Esophagus muscularis mucosa (tissue), 4 donors: ENCODE data around the gene DIAPH3. TPM values are rescaled to one million over a fixed set of nuclear protein-coding genes. Genes with fewer than 3 reads are reported as not detected.

Experiments
- DNase-seq: peaks from one replicate; pipeline ENCODE4 v3.0.0-alpha.2; 2017; ENCODE audit errors: extremely low spot score
- H3K27ac ChIP-seq, 4 donors: fragments of 200-600 bp; sonication (generic); replicated peaks in 1 of 4; 1 replicate in 3 of 4; 2 replicates in 1 of 4; pipeline ENCODE4 v1.5.1; 2016 to 2019; ENCODE audit warnings: mild to moderate bottlenecking in 1 of 4
- H3K27me3 ChIP-seq, 4 donors: fragments of 200-600 bp; sonication (generic); one replicate each; pipeline versions ENCODE4 v1.5.1 to v1.6.0; 2016 to 2019
- H3K36me3 ChIP-seq, 4 donors: fragments of 200-600 bp; sonication (generic); one replicate each; pipeline ENCODE4 v1.5.1; 2016 to 2019
- H3K4me1 ChIP-seq, 4 donors: fragments of 200-600 bp; sonication (generic); one replicate each; pipeline ENCODE4 v1.5.1; 2016 to 2019
- H3K4me3 ChIP-seq, 4 donors: fragments of 200-600 bp; sonication (generic); 1 replicate in 2 of 4; 2 replicates in 2 of 4; pipeline ENCODE4 v1.5.1; 2016 to 2019; ENCODE audit warnings: mild to moderate bottlenecking in 4 of 4, moderate library complexity in 1 of 4
- H3K9me3 ChIP-seq, 4 donors: fragments of 200-600 bp; sonication (generic); 1 replicate in 3 of 4; 2 replicates in 1 of 4; pipeline ENCODE4 v1.5.1; 2016 to 2019
- CTCF ChIP-seq, 3 experiments: fragments of 200-600 bp in 2 of 3; fragments of 450-650 bp in 1 of 3; sonication (generic) in 2 of 3; IDR thresholded peaks; one replicate each; pipeline ENCODE4 v1.5.1; 2017 to 2019; ENCODE audit warnings: antibody characterized with exemption in 3 of 3, mild to moderate bottlenecking in 2 of 3, moderate library complexity in 1 of 3
- EP300 ChIP-seq: sonication (generic); formaldehyde crosslinking; IDR thresholded peaks from one replicate; pipeline ENCODE4 v1.6.1; 2017; ENCODE audit warnings: antibody characterized with exemption
- POLR2A ChIP-seq: fragments of 450-650 bp; IDR thresholded peaks from one replicate; pipeline ENCODE4 v1.6.1; 2017; ENCODE audit warnings: antibody characterized with exemption, moderate library complexity, mild to moderate bottlenecking, low read depth
- POLR2AphosphoS5 ChIP-seq, 2 donors: sonication (generic); formaldehyde crosslinking; IDR thresholded peaks; one replicate each; pipeline ENCODE4 v1.6.1; 2017; ENCODE audit warnings: antibody characterized with exemption in 2 of 2
- WGBS: methylation state at CpG from one replicate; pipeline ENCODE4 v1.1.5; 2018; 5-methylcytosine and 5-hydroxymethylcytosine counted together
- intact Hi-C: fragments of 100-400 bp; cut with DNase I; formaldehyde crosslinking; loops from one replicate; pipeline ENCODE4 v1.15.1; 2023
- total RNA-seq, 4 donors: library from RNA; depleted of rRNA; stranded (reverse); fragments of >200 nt; gene quantifications; one replicate each; pipeline versions ENCODE4 v1.1.0 to v1.2.1, GENCODE V29; 2016

Gene DIAPH3
- total RNA-seq, 4 donors from 2014 or later, result under 0.01 to 1.0 (median 0.41) TPM

DNA sequence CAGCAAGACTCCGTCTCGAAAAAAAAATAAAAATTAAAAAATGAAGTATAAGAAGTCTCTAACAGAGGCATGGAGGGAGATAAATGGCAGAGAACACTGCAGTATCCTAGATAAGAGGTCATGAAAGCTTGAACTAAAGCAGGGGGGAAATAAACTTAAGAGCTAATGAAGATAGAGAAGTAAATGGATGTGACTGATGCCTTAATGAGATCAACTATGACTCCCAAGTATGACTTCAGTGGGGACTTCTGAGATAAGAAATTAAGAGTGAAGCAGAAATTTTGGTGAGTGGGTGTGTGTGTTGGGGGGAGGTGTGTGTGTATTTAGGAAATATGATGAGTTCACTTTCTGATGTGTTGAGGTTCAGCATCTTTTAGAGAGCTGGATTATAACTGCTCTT is 55.1 kb downstream of the DIAPH3 start:
- H3K36me3 ChIP-seq, result no peaks in the 10 kb centered on the region
- H3K4me1 ChIP-seq, result no peaks in the 10 kb centered on the region
- 100% methylated on average over 2 of the region's 2 CpGs for WGBS
- peaks cover 0 to under 1% (median 0%) of the 10 kb centered on the region in 4 donors for H3K9me3 ChIP-seq
- H3K4me3 ChIP-seq, result no peak overlapping the region
- no peaks in the 10 kb centered on the region for H3K27me3 ChIP-seq
- TF ChIP-seq EP300, result no peak
- no peak for TF ChIP-seq CTCF (IDR thresholded peaks at IDR 0.05)
- TF ChIP-seq POLR2AphosphoS5 (IDR thresholded peaks at IDR 0.05), result no peak
- no peak for TF ChIP-seq POLR2A
- H3K27ac ChIP-seq, result no peak overlapping the region
- intact Hi-C loops, result no loop called here
- no peak for DNase-seq

DNA sequence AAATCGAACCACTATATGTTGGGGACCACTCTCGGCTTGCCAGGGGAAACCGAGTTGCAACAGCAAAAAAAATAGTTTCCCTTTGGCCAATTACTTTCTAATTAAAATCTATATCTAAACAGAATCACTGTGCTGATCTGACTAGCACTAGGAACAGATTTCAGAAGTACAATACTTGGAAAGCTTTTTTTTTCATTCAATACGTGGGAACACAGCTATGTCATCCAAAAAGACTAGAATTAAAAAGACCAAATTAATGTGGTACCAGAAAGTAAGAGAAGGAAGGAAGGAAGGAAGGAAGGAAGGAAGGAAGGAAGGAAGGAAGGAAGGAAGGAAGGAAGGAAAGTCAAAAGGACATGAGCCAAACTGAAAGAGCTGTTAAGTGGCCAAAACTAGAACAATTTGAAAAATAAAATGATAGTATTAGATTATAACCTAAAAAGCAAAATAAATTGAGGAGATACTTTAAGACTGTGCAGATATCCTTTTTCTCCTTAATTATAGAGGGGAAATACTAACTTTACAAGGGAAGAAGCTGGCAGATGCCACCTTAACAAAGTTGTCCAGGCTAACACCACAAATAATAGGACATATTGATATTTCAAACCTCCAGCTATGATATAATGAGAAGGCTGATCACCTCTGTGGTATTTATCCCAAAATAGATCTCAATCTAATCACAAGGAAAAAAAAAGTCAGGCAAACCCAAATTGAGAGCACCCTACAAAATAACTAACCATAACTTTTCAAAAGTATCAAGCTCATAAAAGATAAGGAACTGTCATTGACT is 63.9 kb downstream of the DIAPH3 start:
- Histone ChIP-seq H3K27ac (no peak overlapping the region), H3K9me3 (no peaks in the 10 kb centered on the region), H3K27me3 (no peaks in the 10 kb centered on the region), H3K4me1 (no peaks in the 10 kb centered on the region), H3K4me3 (no peak overlapping the region), H3K36me3 (no peaks in the 10 kb centered on the region)
- intact Hi-C loops, result no loop called here
- TF ChIP-seq POLR2AphosphoS5 (IDR thresholded peaks at IDR 0.05) (no peak), POLR2A (no peak), CTCF (IDR thresholded peaks at IDR 0.05) (no peak), EP300 (no peak)
- 84% methylated on average over 4 of the region's 4 CpGs for WGBS
- DNase-seq, result no peak

GRCh38 chr13:60095300-60095699 is 68.4 kb downstream of the DIAPH3 start:
- H3K9me3 ChIP-seq, result no peaks in the 10 kb centered on the region
- no peaks in the 10 kb centered on the region for H3K27me3 ChIP-seq
- no peak overlapping the region for H3K27ac ChIP-seq
- DNase-seq, result no peak
- intact Hi-C loops, result no loop called here
- no peak for TF ChIP-seq POLR2AphosphoS5 (IDR thresholded peaks at IDR 0.05)
- no peak for TF ChIP-seq CTCF (IDR thresholded peaks at IDR 0.05)
- no peak for TF ChIP-seq POLR2A
- no peak for TF ChIP-seq EP300
- no peaks in the 10 kb centered on the region for H3K36me3 ChIP-seq
- 98% methylated on average over 2 of the region's 2 CpGs for WGBS
- H3K4me3 ChIP-seq, result no peak overlapping the region
- H3K4me1 ChIP-seq, result no peaks in the 10 kb centered on the region

- Histone ChIP-seq H3K4me1 (no peaks in the 10 kb centered on the region), H3K27ac (no peak overlapping the region), H3K9me3 (no peaks in the 10 kb centered on the region), H3K4me3 (no peak overlapping the region), H3K27me3 (no peaks in the 10 kb centered on the region), H3K36me3 (no peaks in the 10 kb centered on the region)
- 95% methylated on average over 8 of the region's 8 CpGs for WGBS
- no peak for DNase-seq
- intact Hi-C loops, result no loop called here
- no peak for TF ChIP-seq POLR2A
- TF ChIP-seq POLR2AphosphoS5 (IDR thresholded peaks at IDR 0.05), result no peak
- TF ChIP-seq EP300, result no peak
- TF ChIP-seq CTCF (IDR thresholded peaks at IDR 0.05), result no peak
Observed at GRCh38 chr13:60094385-60095088, 69.2 kb downstream of the DIAPH3 start.
